Activated CD4-positive, CD25-positive, alpha-beta regulatory T cell treated with anti-CD3 and anti-CD28 coated beads, Interleukin-2, amount 50 U/mL, for 72 hours (primary cell): ENCODE measurements around the gene VSTM2L.

Experiments
- DNase-seq: peaks from one replicate; pipeline ENCODE4 v3.0.0; 2021

VSTM2L gene

DNA sequence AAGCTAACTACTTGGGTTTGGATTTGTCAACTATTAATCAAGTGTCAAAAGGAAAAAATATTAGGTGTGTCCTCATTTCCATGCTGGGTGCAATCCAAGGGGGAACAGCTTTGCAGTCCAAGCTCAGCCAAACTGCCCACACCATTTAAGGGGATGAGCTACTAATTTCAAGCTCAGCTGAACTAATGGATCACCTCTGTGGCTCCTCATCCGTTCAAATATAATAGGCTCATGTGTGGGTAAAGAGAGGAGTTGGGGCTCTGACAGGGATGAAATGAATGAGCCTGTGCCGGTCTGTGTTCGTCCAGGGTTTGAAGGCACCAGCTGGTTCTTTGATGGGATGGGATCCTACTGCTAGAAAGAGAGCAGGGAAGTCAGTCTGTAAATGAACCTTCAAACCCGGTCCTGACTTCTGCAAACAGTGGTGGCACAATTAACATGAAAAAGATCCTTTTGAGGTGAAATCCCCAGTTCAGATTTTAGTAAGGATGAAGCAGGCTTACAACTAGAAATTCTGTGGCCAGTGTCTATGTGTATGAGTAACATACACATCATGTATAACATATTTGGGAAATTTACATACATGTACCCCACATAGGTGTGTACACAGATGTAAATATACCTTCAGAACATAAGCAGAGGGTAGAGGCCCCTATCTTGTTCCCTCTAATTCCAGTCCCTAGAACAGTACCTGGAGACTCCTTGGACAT is 88.4 kb downstream of the VSTM2L start:
- DNase-seq, result no peak

- DNase-seq, result no peak
Observed at GRCh38 chr20:37991908-37992307, 89.0 kb downstream of the VSTM2L start.

DNA sequence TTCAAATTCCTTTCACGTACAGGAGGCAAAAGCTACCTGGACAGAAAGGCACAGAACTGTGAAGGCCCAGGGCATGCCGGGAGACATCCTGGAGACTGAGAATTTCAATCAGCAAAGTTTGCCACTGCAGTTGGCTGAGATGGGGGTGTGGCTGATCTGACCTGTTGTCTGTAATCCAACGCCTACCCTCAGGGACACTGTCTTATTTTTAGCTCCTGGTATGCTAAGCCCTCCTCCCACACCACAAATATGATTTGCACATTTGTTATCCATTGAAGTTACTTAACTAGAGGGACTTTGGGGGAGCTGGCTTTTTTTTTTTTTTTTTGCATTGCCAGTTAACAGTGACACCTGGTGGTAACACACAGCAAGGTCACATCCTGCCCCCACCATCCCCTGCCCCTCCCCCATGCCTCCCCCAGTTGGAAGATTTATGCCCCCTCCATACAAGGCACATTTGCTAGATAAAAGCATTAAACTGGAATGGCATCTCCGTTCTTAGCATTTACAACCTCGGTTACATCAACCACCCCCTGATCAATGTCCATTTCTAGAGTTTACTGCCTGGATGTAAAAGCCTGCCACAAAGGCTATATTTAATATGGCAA is 90.0 kb downstream of the VSTM2L start:
- DNase-seq, result no peak

- DNase-seq, result no peak
Observed at GRCh38 chr20:37994512-37994911, 91.6 kb downstream of the VSTM2L start.
